Measurements from ENCODE around the gene GPR108.

The GPR108 gene

DNA sequence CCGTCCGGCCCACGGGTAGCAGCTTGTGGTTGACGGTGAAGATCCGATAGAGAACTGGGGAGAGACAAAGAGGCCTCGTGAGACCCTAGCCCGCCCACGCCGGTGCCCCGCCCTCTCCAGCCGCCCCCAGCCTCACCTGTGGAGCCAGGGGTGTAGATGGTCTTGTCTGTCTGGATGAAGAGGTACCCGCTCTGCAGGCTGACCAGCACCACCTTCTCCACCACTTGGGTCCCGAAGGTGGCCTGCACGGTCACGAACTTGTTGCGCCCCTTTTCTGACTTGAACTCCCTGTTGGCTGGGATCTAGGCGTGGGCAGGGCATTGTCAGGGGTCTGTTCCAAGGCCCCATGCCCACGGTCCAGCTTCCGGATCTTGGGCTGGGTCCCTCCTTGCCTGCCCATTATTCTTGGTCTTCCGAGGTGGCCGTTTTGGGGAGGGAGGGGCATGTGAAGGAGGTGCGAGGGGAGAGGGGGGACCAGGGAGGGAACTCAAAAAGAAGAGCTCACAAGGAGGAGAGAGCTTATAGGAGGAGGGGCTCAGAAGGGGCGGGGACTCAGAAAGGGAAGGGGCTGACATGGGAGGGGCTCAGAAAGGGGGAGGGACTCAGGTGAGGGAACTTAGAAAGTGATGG lies 19.2 kb downstream of the GPR108 start:
- no peak for TF ChIP-seq CTCF (conservative IDR thresholded peaks at IDR 0.05; ENCODE audit: low read depth, low read length)
- H3K27me3 ChIP-seq (ENCODE audit: insufficient read depth, low read depth): peaks cover 4% of the 10 kb centered on the region; the same call in 1 of the 2 replicates
- no peaks in the 10 kb centered on the region for H4K20me1 ChIP-seq (ENCODE audit: insufficient read depth)
- H3K27ac ChIP-seq: no peak overlapping the region
- no peak overlapping the region for H3K4me2 ChIP-seq
- no peaks in the 10 kb centered on the region for H3K36me3 ChIP-seq (ENCODE audit: insufficient read depth)
- H3K9ac ChIP-seq: no peak overlapping the region
- no peaks in the 10 kb centered on the region for H3K79me2 ChIP-seq (ENCODE audit: insufficient read depth, low read depth)
- no peak overlapping the region for H3K4me3 ChIP-seq (IDR thresholded peaks at IDR 0.05; ENCODE audit: insufficient read depth, low read depth, low read length)
- H3K4me1 ChIP-seq (ENCODE audit: low read depth, poor library complexity, severe bottlenecking): no peaks in the 10 kb centered on the region
- H2AFZ ChIP-seq (ENCODE audit: low read depth): no peak overlapping the region

DNA sequence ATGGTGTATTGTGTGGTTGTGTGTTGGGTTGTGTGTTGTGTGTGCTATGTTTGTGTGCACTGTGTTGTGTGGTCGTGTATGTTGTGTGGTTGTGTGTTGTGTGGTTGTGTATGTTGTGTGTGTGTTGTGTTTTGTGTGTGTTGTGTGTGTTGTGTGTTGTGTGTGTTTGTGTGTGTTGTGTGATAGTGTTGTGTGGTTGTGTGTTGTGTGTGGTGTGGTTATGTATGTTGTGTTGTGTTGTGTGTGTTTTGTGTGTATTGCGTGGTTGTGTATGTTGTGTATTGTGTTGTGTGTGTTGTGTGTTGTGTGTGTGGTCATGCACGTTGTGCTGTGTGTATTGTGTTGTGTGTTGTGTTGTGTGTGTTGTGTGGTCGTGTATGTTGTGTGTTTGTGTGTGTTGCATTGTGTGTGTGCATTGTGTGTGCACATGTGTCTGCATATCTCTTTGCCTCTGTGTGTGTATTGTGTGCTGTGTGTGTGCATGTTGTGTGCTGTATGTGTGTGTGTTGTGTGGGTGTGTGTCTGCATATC lies 19.9 kb downstream of the GPR108 start:
- Histone ChIP-seq H3K27ac (no peak overlapping the region), H3K4me3 (IDR thresholded peaks at IDR 0.05; ENCODE audit: insufficient read depth, low read depth, low read length) (no peak overlapping the region), H4K20me1 (ENCODE audit: insufficient read depth) (no peaks in the 10 kb centered on the region), H2AFZ (ENCODE audit: low read depth) (no peak overlapping the region), H3K4me1 (ENCODE audit: low read depth, poor library complexity, severe bottlenecking) (no peaks in the 10 kb centered on the region), H3K4me2 (no peak overlapping the region), H3K79me2 (ENCODE audit: insufficient read depth, low read depth) (no peaks in the 10 kb centered on the region), H3K9ac (no peak overlapping the region), H3K36me3 (ENCODE audit: insufficient read depth) (no peaks in the 10 kb centered on the region), H3K27me3 (ENCODE audit: insufficient read depth, low read depth) (peaks cover 4% of the 10 kb centered on the region; the same call in 1 of the 2 replicates)
- TF ChIP-seq CTCF (conservative IDR thresholded peaks at IDR 0.05; ENCODE audit: low read depth, low read length): no peak

DNA sequence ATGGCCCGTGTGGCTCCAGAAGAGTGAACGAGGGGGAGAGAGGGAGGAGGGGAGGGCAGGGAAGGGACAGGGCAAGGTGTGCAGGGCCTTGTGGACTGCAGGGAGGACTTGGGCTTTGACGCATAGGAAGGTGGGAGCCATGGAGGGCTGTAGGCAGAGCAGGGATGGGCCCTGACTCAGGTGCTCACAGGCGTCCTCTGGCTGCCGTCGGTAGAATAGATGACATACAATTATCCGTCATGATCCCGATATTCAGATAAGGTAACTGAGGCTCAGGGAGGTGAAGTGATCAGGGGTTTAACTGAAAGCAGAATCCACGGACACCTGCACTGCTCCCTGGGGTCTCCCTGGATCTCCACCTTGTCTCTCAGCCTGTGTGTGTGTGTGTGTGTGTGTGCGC lies 20.3 kb downstream of the GPR108 start:
- no peak for TF ChIP-seq CTCF (conservative IDR thresholded peaks at IDR 0.05; ENCODE audit: low read depth, low read length)
- no peaks in the 10 kb centered on the region for H3K79me2 ChIP-seq (ENCODE audit: insufficient read depth, low read depth)
- H3K27ac ChIP-seq: no peak overlapping the region
- no peaks in the 10 kb centered on the region for H3K36me3 ChIP-seq (ENCODE audit: insufficient read depth)
- no peaks in the 10 kb centered on the region for H4K20me1 ChIP-seq (ENCODE audit: insufficient read depth)
- no peak overlapping the region for H3K4me2 ChIP-seq
- no peak overlapping the region for H2AFZ ChIP-seq (ENCODE audit: low read depth)
- no peak overlapping the region for H3K9ac ChIP-seq
- no peak overlapping the region for H3K4me3 ChIP-seq (IDR thresholded peaks at IDR 0.05; ENCODE audit: insufficient read depth, low read depth, low read length)
- no peaks in the 10 kb centered on the region for H3K4me1 ChIP-seq (ENCODE audit: low read depth, poor library complexity, severe bottlenecking)
- peaks cover 4% of the 10 kb centered on the region; the same call in 1 of the 2 replicates for H3K27me3 ChIP-seq (ENCODE audit: insufficient read depth, low read depth)

DNA sequence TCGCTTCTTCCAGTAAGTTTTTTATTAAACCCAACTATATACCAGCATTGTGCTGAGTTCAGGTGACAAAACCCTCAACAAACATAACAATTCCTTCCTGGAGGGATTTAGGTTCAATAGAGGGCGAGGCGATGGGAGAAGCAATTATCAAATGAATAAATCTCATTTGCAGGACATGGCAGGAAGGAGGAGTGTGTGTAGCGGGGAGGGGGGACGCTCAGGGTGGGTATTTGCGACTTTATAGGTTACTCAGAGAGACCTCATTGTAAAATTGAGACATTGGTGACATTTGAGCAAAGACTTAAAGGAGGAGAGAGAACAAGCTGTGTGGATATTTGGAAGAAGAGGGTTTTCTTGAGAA lies 20.8 kb downstream of the GPR108 start:
- H3K4me1 ChIP-seq (ENCODE audit: low read depth, poor library complexity, severe bottlenecking): no peaks in the 10 kb centered on the region
- no peak overlapping the region for H3K27ac ChIP-seq
- no peak overlapping the region for H3K4me2 ChIP-seq
- H3K79me2 ChIP-seq (ENCODE audit: insufficient read depth, low read depth): no peaks in the 10 kb centered on the region
- no peak overlapping the region for H2AFZ ChIP-seq (ENCODE audit: low read depth)
- TF ChIP-seq CTCF (conservative IDR thresholded peaks at IDR 0.05; ENCODE audit: low read depth, low read length): no peak
- H3K4me3 ChIP-seq (IDR thresholded peaks at IDR 0.05; ENCODE audit: insufficient read depth, low read depth, low read length): no peak overlapping the region
- H3K36me3 ChIP-seq (ENCODE audit: insufficient read depth): no peaks in the 10 kb centered on the region
- H3K27me3 ChIP-seq (ENCODE audit: insufficient read depth, low read depth): peaks cover 9% of the 10 kb centered on the region; the same call in 1 of the 2 replicates
- H3K9ac ChIP-seq: no peak overlapping the region
- no peaks in the 10 kb centered on the region for H4K20me1 ChIP-seq (ENCODE audit: insufficient read depth)

All from KMS-11 (cell line).